Measurements from ENCODE around the gene ECPAS.

ECPAS gene

GRCh38 chr9:111320631-111321030 lies 163.6 kb downstream of the ECPAS start:
- no peak for DNase-seq

GRCh38 chr9:111316796-111317195 lies 167.4 kb downstream of the ECPAS start:
- DNase-seq: no peak

Data from activated CD8-positive, alpha-beta memory T cell treated with anti-CD3 and anti-CD28 coated beads, Interleukin-2, amount 50 U/mL, for 48 hours (primary cell).